Keratinocyte (primary cell): ENCODE measurements around the gene CFAP61. TPM values are rescaled to one million over a fixed set of nuclear protein-coding genes. Genes with fewer than 3 reads are reported as not detected.

ENCODE experiments used
- DNase-seq: peaks from one replicate; pipeline ENCODE4 v3.0.0-alpha.2; 2011; ENCODE audit warnings: low read depth, missing footprints, low spot score
- FAIRE-seq: peaks from 2 replicates; lab custom pipeline; 2011; peaks lifted over from hg19 to GRCh38; lab: Jason Lieb, UNC
- H2AFZ ChIP-seq: 2 replicates; pipeline ENCODE4 v1.6.0; 2012; ENCODE audit warnings: low read length, control low read depth, inconsistent platforms; ENCODE audit not compliant: control insufficient read depth
- H3K27ac ChIP-seq: 2 replicates; pipeline ENCODE4 v1.5.1; 2011; ENCODE audit warnings: low read length; ENCODE audit not compliant: control insufficient read depth, insufficient read depth
- H3K27me3 ChIP-seq: 3 replicates; pipeline ENCODE4 v1.6.0; 2011; ENCODE audit warnings: low read length; ENCODE audit not compliant: control insufficient read depth, insufficient read depth; ENCODE audit errors: extremely low read depth
- H3K36me3 ChIP-seq, 2 experiments: 2 replicates in 1 of 2; 3 replicates in 1 of 2; pipeline ENCODE4 v1.5.1; 2011; ENCODE audit warnings: low read length in 2 of 2, mild to moderate bottlenecking in 1 of 2; ENCODE audit not compliant: control insufficient read depth in 2 of 2, insufficient read depth in 2 of 2; ENCODE audit errors: extremely low read depth in 1 of 2
- H3K4me1 ChIP-seq: 3 replicates; pipeline ENCODE4 v1.5.1; 2011; ENCODE audit warnings: low read length; ENCODE audit not compliant: control insufficient read depth, insufficient read depth; ENCODE audit errors: extremely low read depth
- H3K4me2 ChIP-seq: 3 replicates; pipeline ENCODE4 v1.6.0; 2011; ENCODE audit warnings: low read depth, low read length; ENCODE audit not compliant: control insufficient read depth, insufficient read depth; ENCODE audit errors: extremely low read depth
- H3K4me3 ChIP-seq, 3 experiments: fragments of 200-600 bp in 1 of 3; sonication (generic) in 1 of 3; 2 replicates in 2 of 3; 3 replicates in 1 of 3; pipeline ENCODE4 v1.5.1; 2011 to 2016; ENCODE audit warnings: low read length in 3 of 3, mild to moderate bottlenecking in 3 of 3, control low read depth in 2 of 3, inconsistent platforms in 1 of 3, low read depth in 1 of 3, mixed read lengths in 1 of 3, mixed run types in 1 of 3, moderate library complexity in 1 of 3; ENCODE audit not compliant: control insufficient read depth in 2 of 3, insufficient read depth in 2 of 3; ENCODE audit errors: extremely low read depth in 1 of 3
- H3K79me2 ChIP-seq: 2 replicates; pipeline ENCODE4 v1.6.0; 2012; ENCODE audit warnings: low read length; ENCODE audit not compliant: control insufficient read depth, insufficient read depth
- H3K9ac ChIP-seq: 3 replicates; pipeline ENCODE4 v1.6.0; 2011; ENCODE audit warnings: low read length; ENCODE audit not compliant: control insufficient read depth, insufficient read depth; ENCODE audit errors: extremely low read depth
- H3K9me1 ChIP-seq: 3 replicates; pipeline ENCODE4 v1.6.0; 2011; ENCODE audit warnings: low read length; ENCODE audit not compliant: control insufficient read depth, insufficient read depth; ENCODE audit errors: extremely low read depth
- H3K9me3 ChIP-seq: 2 replicates; pipeline ENCODE4 v1.5.1; 2012; ENCODE audit warnings: low read depth, low read length; ENCODE audit not compliant: control insufficient read depth
- H4K20me1 ChIP-seq: 3 replicates; pipeline ENCODE4 v1.6.0; 2011; ENCODE audit warnings: low read length; ENCODE audit not compliant: control insufficient read depth, insufficient read depth; ENCODE audit errors: extremely low read depth
- EZH2 ChIP-seq: IDR thresholded peaks from one replicate; pipeline ENCODE4 v1.6.1; 2012; ENCODE audit warnings: inconsistent platforms, mild to moderate bottlenecking, low read length, moderate library complexity
- dilution Hi-C: fragments of 300-500 bp; cut with MboI; formaldehyde crosslinking; loops from one replicate; pipeline ENCODE4 v1.7.0; 2020; ENCODE audit warnings: low sequenced_read_pairs; ENCODE audit not compliant: extremely low pct_ligation_motif_present
- polyA plus RNA-seq, 5 experiments: library from polyadenylated mRNA; depleted of rRNA in 3 of 5; stranded (reverse) in 3 of 5; stranded (forward) in 1 of 5; unstranded in 1 of 5; fragments of >200 nt; gene quantifications; 1 replicate in 1 of 5; 2 replicates in 3 of 5; 3 replicates in 1 of 5; pipeline versions ENCODE4 v1.2.1 to v1.2.3, GENCODE V29; 2011 to 2012; ENCODE audit warnings: missing spikeins in 2 of 5, low read depth in 1 of 5, low replicate concordance in 1 of 5
- TF ChIP-seq, protein P1 (sequence below), 3 experiments: IDR thresholded peaks in 1 of 3; conservative IDR thresholded peaks in 1 of 3; optimal IDR thresholded peaks in 1 of 3; 2 replicates in 2 of 3; 3 replicates in 1 of 3; pipeline versions ENCODE3 to v1.5.1; 2011; ENCODE audit warnings: low read length in 3 of 3, mild to moderate bottlenecking in 3 of 3, moderate library complexity in 2 of 3, control low read depth in 1 of 3, inconsistent platforms in 1 of 3; ENCODE audit not compliant: insufficient read depth in 2 of 3; ENCODE audit errors: extremely low read depth in 1 of 3

The CFAP61 gene
- polyA plus RNA-seq, 1 donor (not counting 4 experiments of a cell fraction or from before 2014, with no cell fraction given): 0.25 TPM

DNA sequence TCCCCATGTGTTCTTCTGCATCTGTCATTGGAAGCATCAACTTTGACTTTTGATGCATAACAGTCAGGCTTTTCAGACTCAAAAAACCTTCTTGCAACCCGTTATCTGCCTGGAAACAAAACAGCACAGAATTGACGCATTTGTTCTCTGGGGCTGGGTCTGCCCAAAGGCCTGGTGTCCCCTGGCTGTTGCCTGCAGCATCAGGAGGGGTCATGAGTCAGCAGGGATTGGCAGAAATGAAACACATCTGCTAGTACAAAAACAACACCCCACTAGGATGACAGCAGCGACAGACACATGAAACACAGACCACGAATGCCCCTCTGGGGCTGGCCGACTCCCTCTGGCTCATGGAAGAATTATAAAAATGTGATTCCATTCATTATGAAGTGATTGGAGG, 158.0 kb downstream of the CFAP61 start:
- FAIRE-seq (no peak), DNase-seq (no peak)
- dilution Hi-C loops: no loop called here
- H3K79me2 ChIP-seq: no peaks in the 10 kb centered on the region
- H3K4me1 ChIP-seq: no peaks in the 10 kb centered on the region
- H3K27me3 ChIP-seq: no peaks in the 10 kb centered on the region
- no peak overlapping the region for H2AFZ ChIP-seq
- no peak overlapping the region for H3K4me2 ChIP-seq
- H3K4me3 ChIP-seq: no peak overlapping the region
- no peaks in the 10 kb centered on the region for H3K9me3 ChIP-seq
- H3K9ac ChIP-seq: no peak overlapping the region
- H3K27ac ChIP-seq: no peak overlapping the region
- H3K36me3 ChIP-seq: no peaks in the 10 kb centered on the region
- H3K9me1 ChIP-seq: no peaks in the 10 kb centered on the region
- no peak for TF ChIP-seq EZH2
- TF ChIP-seq, protein P1, sequence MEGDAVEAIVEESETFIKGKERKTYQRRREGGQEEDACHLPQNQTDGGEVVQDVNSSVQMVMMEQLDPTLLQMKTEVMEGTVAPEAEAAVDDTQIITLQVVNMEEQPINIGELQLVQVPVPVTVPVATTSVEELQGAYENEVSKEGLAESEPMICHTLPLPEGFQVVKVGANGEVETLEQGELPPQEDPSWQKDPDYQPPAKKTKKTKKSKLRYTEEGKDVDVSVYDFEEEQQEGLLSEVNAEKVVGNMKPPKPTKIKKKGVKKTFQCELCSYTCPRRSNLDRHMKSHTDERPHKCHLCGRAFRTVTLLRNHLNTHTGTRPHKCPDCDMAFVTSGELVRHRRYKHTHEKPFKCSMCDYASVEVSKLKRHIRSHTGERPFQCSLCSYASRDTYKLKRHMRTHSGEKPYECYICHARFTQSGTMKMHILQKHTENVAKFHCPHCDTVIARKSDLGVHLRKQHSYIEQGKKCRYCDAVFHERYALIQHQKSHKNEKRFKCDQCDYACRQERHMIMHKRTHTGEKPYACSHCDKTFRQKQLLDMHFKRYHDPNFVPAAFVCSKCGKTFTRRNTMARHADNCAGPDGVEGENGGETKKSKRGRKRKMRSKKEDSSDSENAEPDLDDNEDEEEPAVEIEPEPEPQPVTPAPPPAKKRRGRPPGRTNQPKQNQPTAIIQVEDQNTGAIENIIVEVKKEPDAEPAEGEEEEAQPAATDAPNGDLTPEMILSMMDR (optimal IDR thresholded peaks at IDR 0.05 in 1 of 3, IDR thresholded peaks at IDR 0.05 in 1 of 3, conservative IDR thresholded peaks at IDR 0.05 in 1 of 3; ENCODE audit: extremely low read depth in 1 of 3, insufficient read depth in 2 of 3, low read length in 3 of 3): no peak
- no peaks in the 10 kb centered on the region for H4K20me1 ChIP-seq

DNA sequence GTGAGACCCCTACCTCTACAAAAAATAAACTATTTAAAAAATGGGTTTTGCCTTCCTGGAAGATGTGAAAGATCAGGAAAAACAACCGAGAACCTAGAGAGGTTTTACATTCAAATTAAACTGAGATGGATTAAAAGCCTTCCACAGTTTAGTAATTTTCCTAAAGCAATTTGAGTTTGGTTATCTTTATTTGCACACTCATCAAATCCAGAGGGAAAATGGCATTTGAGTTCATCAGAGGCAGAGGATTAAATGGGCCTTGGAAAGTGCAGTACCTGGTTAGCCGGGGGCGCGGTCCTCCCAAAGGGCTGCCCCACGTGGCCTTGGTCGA, 158.6 kb downstream of the CFAP61 start:
- Histone ChIP-seq H3K4me2 (no peak overlapping the region), H3K4me3 (no peak overlapping the region), H3K9me1 (no peaks in the 10 kb centered on the region), H3K36me3 (no peaks in the 10 kb centered on the region), H3K27me3 (no peaks in the 10 kb centered on the region), H3K9ac (no peak overlapping the region), H3K9me3 (no peaks in the 10 kb centered on the region), H2AFZ (no peak overlapping the region), H3K79me2 (no peaks in the 10 kb centered on the region), H3K27ac (no peak overlapping the region), H3K4me1 (no peaks in the 10 kb centered on the region), H4K20me1 (no peaks in the 10 kb centered on the region)
- dilution Hi-C loops: no loop called here
- TF ChIP-seq, protein P1 (optimal IDR thresholded peaks at IDR 0.05 in 1 of 3, IDR thresholded peaks at IDR 0.05 in 1 of 3, conservative IDR thresholded peaks at IDR 0.05 in 1 of 3; ENCODE audit: extremely low read depth in 1 of 3, insufficient read depth in 2 of 3, low read length in 3 of 3): no peak
- TF ChIP-seq EZH2: no peak
- FAIRE-seq: no peak
- no peak for DNase-seq
